Ishikawa (cell line): ENCODE results near the gene GJD2.

Source experiments
- MAX ChIP-seq: IDR thresholded peaks from 2 replicates; pipeline ENCODE4 v1.6.1; 2012
- REST ChIP-seq: IDR thresholded peaks from 2 replicates; pipeline ENCODE4 v1.6.1; 2012; ENCODE audit warnings: low read depth, mild to moderate bottlenecking
- TAF1 ChIP-seq: IDR thresholded peaks from 2 replicates; pipeline ENCODE4 v1.6.1; 2012; ENCODE audit warnings: low read depth, mild to moderate bottlenecking
- ZBTB7A ChIP-seq: IDR thresholded peaks from 2 replicates; pipeline ENCODE4 v1.6.1; 2012; ENCODE audit warnings: low read depth

GRCh38 chr15:34721157-34721801 lies 33.5 kb downstream of the GJD2 start:
- TF ChIP-seq ZBTB7A (no peak), MAX (no peak), TAF1 (no peak), REST (no peak)
